HCT116 (cell line): Measurements from ENCODE around the gene SOCS4. TPM values are rescaled to one million over a fixed set of nuclear protein-coding genes. Genes with fewer than 3 reads are reported as not detected.
A peak's percentile ranks its signal among the peaks of the same experiment; 100 is the strongest.

Experiments
- ATAC-seq: fragments of 200-7000 bp; cut with Tn5 transposase; 2 replicates; pipeline ENCODE4 v1.9.1; 2020; ENCODE audit warnings: mild to moderate bottlenecking, moderate library complexity
- BruUV-seq: library from RNA; stranded (reverse); fragments of 400-500 nt; replicated peaks from 2 replicates; lab custom pipeline; 2021; lab: Mats Ljungman, UMichigan
- CTCF ChIA-PET: fragments of 300-600 bp; sonication (Branson Sonifier 250); formaldehyde crosslinking; loops from one replicate; lab custom pipeline; 2021; ENCODE audit warnings: antibody characterized with exemption; lab: Charles Lee
- POLR2A ChIA-PET: fragments of 300-600, 350-600 bp; sonication (Branson Sonifier 250); formaldehyde crosslinking; loops from one replicate; lab custom pipeline; 2021; ENCODE audit warnings: antibody characterized with exemption; lab: Charles Lee
- RAD21 ChIA-PET, 2 experiments: fragments of 300-600 bp; sonication (Branson Sonifier 250); formaldehyde crosslinking; loops; one replicate each; lab custom pipeline; 2023; ENCODE audit warnings: low total read pairs in 2 of 2; ENCODE audit not compliant: uncharacterized antibody in 2 of 2, unreplicated experiment in 2 of 2, low non-redundant PET in 1 of 2; lab: Charles Lee
- DNase-seq: peaks from one replicate; pipeline ENCODE4 v3.0.0-alpha.2; 2010; ENCODE audit warnings: low read depth, low spot score
- H2AFZ ChIP-seq: fragments of 200-600 bp; shearing (Covaris generic), sonication (generic); 2 replicates; pipeline ENCODE4 v1.6.1; 2017; ENCODE audit warnings: low read depth, mixed run types, mixed read lengths, antibody characterized with exemption, low read length; ENCODE audit not compliant: poor library complexity, severe bottlenecking
- H3K27ac ChIP-seq: 2 replicates; pipeline ENCODE4 v1.5.1; 2012; ENCODE audit warnings: low read depth, low read length
- H3K27me3 ChIP-seq: fragments of 200-600 bp; sonication (generic); 2 replicates; pipeline ENCODE4 v1.6.1; 2016; ENCODE audit warnings: mixed run types, low read length, mixed read lengths; ENCODE audit not compliant: insufficient read depth
- H3K36me3 ChIP-seq, 2 experiments: fragments of 200-500 bp in 1 of 2; fragments of 200-600 bp in 1 of 2; sonication (Bioruptor generic) in 1 of 2; sonication (generic) in 1 of 2; 2 replicates each; pipeline versions ENCODE4 v1.5.1 to v1.6.1; 2014 to 2016; ENCODE audit warnings: low read length in 2 of 2, inconsistent platforms in 1 of 2, mixed read lengths in 1 of 2, mixed run types in 1 of 2; ENCODE audit not compliant: insufficient read depth in 2 of 2, control insufficient read depth in 1 of 2
- H3K4me1 ChIP-seq, 2 experiments: fragments of 200-600 bp in 1 of 2; sonication (generic) in 1 of 2; 2 replicates each; pipeline versions ENCODE4 v1.5.1 to v1.6.1; 2012 to 2017; ENCODE audit warnings: low read length in 2 of 2, inconsistent platforms in 1 of 2, mild to moderate bottlenecking in 1 of 2, mixed read lengths in 1 of 2, mixed run types in 1 of 2, moderate library complexity in 1 of 2; ENCODE audit not compliant: insufficient read depth in 2 of 2, control insufficient read depth in 1 of 2
- H3K4me2 ChIP-seq: fragments of 200-600 bp; sonication (generic); 2 replicates; pipeline ENCODE4 v1.6.1; 2017; ENCODE audit warnings: mixed run types, low read length, mixed read lengths
- H3K4me3 ChIP-seq, 2 experiments: fragments of 200-600 bp in 1 of 2; sonication (generic) in 1 of 2; replicated peaks in 1 of 2; 2 replicates each; pipeline ENCODE4 v1.5.1; 2011 to 2016; ENCODE audit warnings: low read length in 2 of 2, control low read depth in 1 of 2, low read depth in 1 of 2, mild to moderate bottlenecking in 1 of 2, mixed read lengths in 1 of 2, mixed run types in 1 of 2
- H3K79me2 ChIP-seq: fragments of 200-600 bp; sonication (generic); 2 replicates; pipeline ENCODE4 v1.6.1; 2017; ENCODE audit warnings: mild to moderate bottlenecking, mixed run types, low read length, moderate library complexity, mixed read lengths; ENCODE audit not compliant: insufficient read depth
- H3K9ac ChIP-seq: fragments of 200-600 bp; sonication (generic); 2 replicates; pipeline ENCODE4 v1.6.1; 2016; ENCODE audit warnings: low read length, mixed read lengths
- H3K9me2 ChIP-seq: fragments of 200-600 bp; sonication (generic), shearing (Covaris generic); 2 replicates; pipeline ENCODE4 v1.6.1; 2017; ENCODE audit warnings: mixed run types, mild to moderate bottlenecking, moderate library complexity; ENCODE audit not compliant: insufficient read depth
- H3K9me3 ChIP-seq, 2 experiments: fragments of 200-500 bp in 1 of 2; fragments of 200-600 bp in 1 of 2; sonication (Bioruptor generic) in 1 of 2; sonication (generic) in 1 of 2; 2 replicates each; pipeline ENCODE4 v1.6.1; 2014 to 2017; ENCODE audit warnings: low read length in 2 of 2, mixed read lengths in 2 of 2, inconsistent platforms in 1 of 2, low read depth in 1 of 2, mild to moderate bottlenecking in 1 of 2, mixed run types in 1 of 2, moderate library complexity in 1 of 2; ENCODE audit not compliant: control insufficient read depth in 1 of 2, insufficient read depth in 1 of 2
- H4K20me1 ChIP-seq: fragments of 200-600 bp; sonication (generic), shearing (Covaris generic); 2 replicates; pipeline ENCODE4 v1.6.1; 2017; ENCODE audit warnings: mixed run types, mild to moderate bottlenecking, moderate library complexity; ENCODE audit not compliant: insufficient read depth
- CTCF ChIP-seq, 3 experiments: fragments of 200-600 bp in 1 of 3; sonication (generic) in 1 of 3; IDR thresholded peaks in 2 of 3; conservative IDR thresholded peaks in 1 of 3; 2 replicates each; pipeline ENCODE4 v1.5.1; 2012 to 2017; ENCODE audit warnings: low read depth in 2 of 3, low read length in 2 of 3, antibody characterized with exemption in 1 of 3, borderline replicate concordance in 1 of 3, control low read depth in 1 of 3, mild to moderate bottlenecking in 1 of 3, mixed read lengths in 1 of 3, mixed run types in 1 of 3, moderate library complexity in 1 of 3; ENCODE audit not compliant: insufficient read depth in 1 of 3
- EGR1 ChIP-seq: IDR thresholded peaks from 2 replicates; pipeline ENCODE4 v1.6.1; 2012; ENCODE audit warnings: low read depth
- ELF1 ChIP-seq: IDR thresholded peaks from 2 replicates; pipeline ENCODE4 v1.6.1; 2012; ENCODE audit warnings: low read depth, borderline replicate concordance
- EZH2phosphoT487 ChIP-seq: fragments of 200-600 bp; IDR thresholded peaks from 2 replicates; pipeline ENCODE4 v1.6.1; 2018; ENCODE audit warnings: antibody characterized with exemption, borderline replicate concordance
- JUND ChIP-seq: IDR thresholded peaks from 2 replicates; pipeline ENCODE4 v1.6.1; 2012
- MAX ChIP-seq: IDR thresholded peaks from 2 replicates; pipeline ENCODE4 v1.6.1; 2012
- TCF7L2 ChIP-seq: IDR thresholded peaks from 2 replicates; pipeline ENCODE4 v1.7.0; 2011; ENCODE audit warnings: borderline replicate concordance, inconsistent platforms; ENCODE audit not compliant: insufficient read depth, insufficient read length; ENCODE audit errors: extremely low read depth
- ZFX ChIP-seq: fragments of 450-650 bp; IDR thresholded peaks from 2 replicates; pipeline ENCODE4 v1.6.1; 2017
- intact Hi-C: fragments of 100-400 bp; cut with micrococcal nuclease; formaldehyde crosslinking; loops from 2 replicates; pipeline ENCODE4 v1.10.0; 2022
- total RNA-seq: library from RNA; stranded (reverse); gene quantifications from one replicate; pipeline ENCODE4 v1.2.1, GENCODE V29; 2021; ENCODE audit not compliant: unreplicated experiment
- TF ChIP-seq, protein P1 (sequence below): IDR thresholded peaks from 2 replicates; pipeline ENCODE4 v1.6.1; 2011; ENCODE audit warnings: mild to moderate bottlenecking, low read length, moderate library complexity; ENCODE audit not compliant: insufficient replicate concordance; ENCODE audit errors: extremely low read depth

The SOCS4 gene
- total RNA-seq, 1 experiment from 2014 or later: 23.7 TPM

DNA sequence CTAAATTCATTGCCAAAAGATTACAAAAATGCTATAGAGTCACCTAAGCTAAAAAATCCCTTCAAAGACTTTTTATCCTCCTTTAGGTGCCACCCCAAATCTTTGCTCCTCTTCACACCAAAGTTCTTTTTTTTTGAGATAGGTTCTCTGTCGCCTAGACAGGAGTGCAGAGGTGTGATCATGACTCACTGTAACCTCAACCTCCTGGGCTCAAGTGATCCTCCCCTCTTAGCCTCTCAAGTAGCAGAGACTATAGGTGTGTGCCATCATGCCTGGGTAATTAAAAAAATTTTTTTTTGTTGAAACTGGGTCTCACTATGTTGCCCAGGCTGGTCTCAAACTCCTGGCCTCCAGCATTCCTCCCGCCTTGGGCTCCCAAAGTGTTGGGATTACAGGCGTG is 48.0 kb upstream of the SOCS4 start (continued):
- TF ChIP-seq MAX (no peak), EGR1 (no peak), ELF1 (no peak), TCF7L2 (no peak)

- Histone ChIP-seq H3K9ac (no peak overlapping the region), H3K36me3 (peaks cover 9 to 19% of the 10 kb centered on the region in 2 experiments), H3K4me2 (no peak overlapping the region), H2AFZ (no peak overlapping the region), H3K27me3 (no peaks in the 10 kb centered on the region), H3K27ac (no peak overlapping the region), H3K4me3 (no peak overlapping the region), H3K4me1 (no peaks in the 10 kb centered on the region), H4K20me1 (no peaks in the 10 kb centered on the region), H3K79me2 (no peaks in the 10 kb centered on the region), H3K9me2 (no peaks in the 10 kb centered on the region), H3K9me3 (no peaks in the 10 kb centered on the region)
- intact Hi-C loops: no loop called here
- ATAC-seq (no peak), DNase-seq (no peak)
- POLR2A ChIA-PET: no interaction called here
- no TSS peak for BruUV-seq
- CTCF ChIA-PET: interaction anchor here (0.6 to 1.2 kb wide), 4 partner anchors 9 to 418 kb away, joined by 3 to 4 read pairs (median 4); no protein-coding TSS in a partner anchor
- RAD21 ChIA-PET: no interaction called here
- TF ChIP-seq CTCF (IDR thresholded peaks at IDR 0.05 in 2 of 3, conservative IDR thresholded peaks at IDR 0.05 in 1 of 3; ENCODE audit: borderline replicate concordance in 1 of 3, insufficient read depth in 1 of 3, low read depth in 2 of 3, low read length in 2 of 3) (peak in 1 of 3 experiments; percentile 29; a peak in 2 of 6 replicates), TCF7L2 (no peak), EZH2phosphoT487 (no peak), EGR1 (no peak), JUND (no peak), ZFX (no peak)
- TF ChIP-seq, protein P1, sequence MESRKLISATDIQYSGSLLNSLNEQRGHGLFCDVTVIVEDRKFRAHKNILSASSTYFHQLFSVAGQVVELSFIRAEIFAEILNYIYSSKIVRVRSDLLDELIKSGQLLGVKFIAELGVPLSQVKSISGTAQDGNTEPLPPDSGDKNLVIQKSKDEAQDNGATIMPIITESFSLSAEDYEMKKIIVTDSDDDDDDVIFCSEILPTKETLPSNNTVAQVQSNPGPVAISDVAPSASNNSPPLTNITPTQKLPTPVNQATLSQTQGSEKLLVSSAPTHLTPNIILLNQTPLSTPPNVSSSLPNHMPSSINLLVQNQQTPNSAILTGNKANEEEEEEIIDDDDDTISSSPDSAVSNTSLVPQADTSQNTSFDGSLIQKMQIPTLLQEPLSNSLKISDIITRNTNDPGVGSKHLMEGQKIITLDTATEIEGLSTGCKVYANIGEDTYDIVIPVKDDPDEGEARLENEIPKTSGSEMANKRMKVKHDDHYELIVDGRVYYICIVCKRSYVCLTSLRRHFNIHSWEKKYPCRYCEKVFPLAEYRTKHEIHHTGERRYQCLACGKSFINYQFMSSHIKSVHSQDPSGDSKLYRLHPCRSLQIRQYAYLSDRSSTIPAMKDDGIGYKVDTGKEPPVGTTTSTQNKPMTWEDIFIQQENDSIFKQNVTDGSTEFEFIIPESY: no peak
Measured at GRCh38 chr14:54981698-54982097, 45.3 kb upstream of the SOCS4 start.
